HCT116 (cell line): ENCODE measurements around the gene NSMCE4A.
"Not testable (repeated sequence)": the region's sequence is repeated elsewhere in the genome, so short reads cannot be mapped to it uniquely, and the experiment has no call there.

Experiments
- CBX3 ChIP-seq: IDR thresholded peaks from 2 replicates; pipeline ENCODE4 v1.6.1; 2012; ENCODE audit warnings: low read depth
- CEBPB ChIP-seq: IDR thresholded peaks from 2 replicates; pipeline ENCODE4 v1.6.1; 2012; ENCODE audit warnings: low read depth
- EZH2 ChIP-seq: fragments of 200-600 bp; sonication (generic); IDR thresholded peaks from 2 replicates; pipeline ENCODE4 v1.6.1; 2017; ENCODE audit warnings: antibody characterized with exemption, mixed run types
- JUND ChIP-seq: IDR thresholded peaks from 2 replicates; pipeline ENCODE4 v1.6.1; 2012
- POLR2A ChIP-seq: IDR thresholded peaks from 2 replicates; pipeline ENCODE4 v1.7.0; 2011; ENCODE audit warnings: borderline replicate concordance; ENCODE audit not compliant: insufficient read depth, insufficient read length; ENCODE audit errors: extremely low read depth
- POLR2AphosphoS5 ChIP-seq: IDR thresholded peaks from 2 replicates; pipeline ENCODE4 v1.6.1; 2011; ENCODE audit warnings: mild to moderate bottlenecking, low read depth, low read length, moderate library complexity
- RAD21 ChIP-seq: IDR thresholded peaks from 2 replicates; pipeline ENCODE4 v1.6.1; 2012; ENCODE audit warnings: low read depth, mild to moderate bottlenecking
- SRF ChIP-seq: IDR thresholded peaks from 2 replicates; pipeline ENCODE4 v1.6.1; 2012; ENCODE audit warnings: low read depth
- TCF7L2 ChIP-seq: IDR thresholded peaks from 2 replicates; pipeline ENCODE4 v1.7.0; 2011; ENCODE audit warnings: borderline replicate concordance, inconsistent platforms; ENCODE audit not compliant: insufficient read depth, insufficient read length; ENCODE audit errors: extremely low read depth
- TF ChIP-seq, protein P1 (sequence below), 3 experiments: fragments of 200-600 bp in 1 of 3; sonication (generic) in 1 of 3; IDR thresholded peaks in 2 of 3; conservative IDR thresholded peaks in 1 of 3; 2 replicates each; pipeline ENCODE4 v1.5.1; 2012 to 2017; ENCODE audit warnings: low read depth in 2 of 3, low read length in 2 of 3, antibody characterized with exemption in 1 of 3, borderline replicate concordance in 1 of 3, control low read depth in 1 of 3, mild to moderate bottlenecking in 1 of 3, mixed read lengths in 1 of 3, mixed run types in 1 of 3, moderate library complexity in 1 of 3; ENCODE audit not compliant: insufficient read depth in 1 of 3
- TF ChIP-seq, protein P2 (sequence below): IDR thresholded peaks from 2 replicates; pipeline ENCODE4 v1.6.1; 2012

DNA sequence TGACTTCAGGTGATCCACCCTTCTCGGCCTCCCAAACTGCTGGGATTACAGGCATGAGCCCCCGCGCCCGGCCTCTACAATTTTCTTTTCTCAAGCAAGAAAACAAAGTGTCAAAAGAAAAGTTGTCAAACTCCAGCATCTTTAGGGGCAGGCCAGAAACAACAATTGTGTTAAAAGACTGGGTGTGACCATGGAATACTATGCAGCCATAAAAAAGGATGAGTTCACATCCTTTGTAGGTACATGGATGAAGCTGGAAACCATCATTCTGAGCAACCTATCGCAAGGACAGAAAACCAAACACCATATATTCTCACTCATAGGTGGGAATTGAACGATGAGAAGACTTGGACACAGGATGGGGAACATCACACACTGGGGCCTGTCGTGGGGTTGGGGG is 48.2 kb upstream of the NSMCE4A start:
- TF ChIP-seq, protein P1, sequence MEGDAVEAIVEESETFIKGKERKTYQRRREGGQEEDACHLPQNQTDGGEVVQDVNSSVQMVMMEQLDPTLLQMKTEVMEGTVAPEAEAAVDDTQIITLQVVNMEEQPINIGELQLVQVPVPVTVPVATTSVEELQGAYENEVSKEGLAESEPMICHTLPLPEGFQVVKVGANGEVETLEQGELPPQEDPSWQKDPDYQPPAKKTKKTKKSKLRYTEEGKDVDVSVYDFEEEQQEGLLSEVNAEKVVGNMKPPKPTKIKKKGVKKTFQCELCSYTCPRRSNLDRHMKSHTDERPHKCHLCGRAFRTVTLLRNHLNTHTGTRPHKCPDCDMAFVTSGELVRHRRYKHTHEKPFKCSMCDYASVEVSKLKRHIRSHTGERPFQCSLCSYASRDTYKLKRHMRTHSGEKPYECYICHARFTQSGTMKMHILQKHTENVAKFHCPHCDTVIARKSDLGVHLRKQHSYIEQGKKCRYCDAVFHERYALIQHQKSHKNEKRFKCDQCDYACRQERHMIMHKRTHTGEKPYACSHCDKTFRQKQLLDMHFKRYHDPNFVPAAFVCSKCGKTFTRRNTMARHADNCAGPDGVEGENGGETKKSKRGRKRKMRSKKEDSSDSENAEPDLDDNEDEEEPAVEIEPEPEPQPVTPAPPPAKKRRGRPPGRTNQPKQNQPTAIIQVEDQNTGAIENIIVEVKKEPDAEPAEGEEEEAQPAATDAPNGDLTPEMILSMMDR (IDR thresholded peaks at IDR 0.05 in 2 of 3, conservative IDR thresholded peaks at IDR 0.05 in 1 of 3; ENCODE audit: borderline replicate concordance in 1 of 3, insufficient read depth in 1 of 3, low read depth in 2 of 3, low read length in 2 of 3), result not testable (repeated sequence)
- not testable (repeated sequence) for TF ChIP-seq POLR2A, SRF, CEBPB, JUND, EZH2, TCF7L2, RAD21, CBX3, POLR2AphosphoS5
- TF ChIP-seq, protein P2, sequence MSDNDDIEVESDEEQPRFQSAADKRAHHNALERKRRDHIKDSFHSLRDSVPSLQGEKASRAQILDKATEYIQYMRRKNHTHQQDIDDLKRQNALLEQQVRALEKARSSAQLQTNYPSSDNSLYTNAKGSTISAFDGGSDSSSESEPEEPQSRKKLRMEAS, result not testable (repeated sequence)
